Measurements from ENCODE around the gene TBC1D26. TPM values are rescaled to one million over a fixed set of nuclear protein-coding genes. Genes with fewer than 3 reads are reported as not detected.
"Not testable (repeated sequence)": the region's sequence is repeated elsewhere in the genome, so short reads cannot be mapped to it uniquely, and the experiment has no call there.

Gene TBC1D26
- total RNA-seq, 1 experiment from 2014 or later = 3.5 TPM

DNA sequence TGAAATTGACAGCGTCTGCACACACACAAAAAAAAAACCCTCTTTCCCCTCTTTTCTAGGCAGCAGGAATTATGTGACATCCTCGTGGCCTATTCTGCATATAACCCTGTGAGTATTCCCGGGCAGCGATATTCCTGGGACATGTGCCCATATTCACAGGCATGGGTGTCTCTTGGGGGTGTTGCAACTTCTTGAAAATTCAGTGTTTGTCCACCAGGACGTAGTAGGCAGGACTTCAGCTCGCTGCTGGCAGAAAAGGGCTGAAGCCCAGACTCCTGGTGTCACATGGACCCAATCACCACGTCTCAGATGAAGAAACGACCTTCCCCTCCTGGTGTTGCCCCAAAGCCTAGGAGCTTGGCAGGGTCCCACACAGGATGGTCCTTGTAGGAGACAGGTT is 8.0 kb downstream of the TBC1D26 start:
- H3K27me3 Mint-ChIP-seq (ENCODE audit: low read depth); H3K27ac Mint-ChIP-seq; DNase-seq (ENCODE audit: low spot score); H3K36me3 Mint-ChIP-seq; CTCF ChIA-PET; H3K4me3 Mint-ChIP-seq; H3K9me3 Mint-ChIP-seq; POLR2A ChIA-PET; H3K4me1 Mint-ChIP-seq; ATAC-seq: not testable (repeated sequence)

- DNase-seq (ENCODE audit: low spot score) = no peak
- TF ChIP-seq ZNF263 (CRISPR knock-in tag; IDR thresholded peaks at IDR 0.05; ENCODE audit: low read depth) (no peak), ZNF317 (CRISPR knock-in tag; IDR thresholded peaks at IDR 0.05; ENCODE audit: borderline replicate concordance, low read depth) (no peak), JUN (CRISPR knock-in tag; IDR thresholded peaks at IDR 0.05) (no peak)
- no peak overlapping the region for H3K27ac Mint-ChIP-seq
- CTCF ChIA-PET = no interaction called here
- no peaks in the 10 kb centered on the region for H3K36me3 Mint-ChIP-seq
- H3K9me3 Mint-ChIP-seq = no peaks in the 10 kb centered on the region
- H3K27me3 Mint-ChIP-seq (ENCODE audit: low read depth) = no peaks in the 10 kb centered on the region
- ATAC-seq = no peak
- POLR2A ChIA-PET = no interaction called here
- no peak overlapping the region for H3K4me3 Mint-ChIP-seq
- peaks cover 3% of the 10 kb centered on the region; the same call in 1 of the 2 replicates for H3K4me1 Mint-ChIP-seq
These were observed 8.6 kb downstream of the TBC1D26 start for GRCh38 chr17:15740570-15741120.

GRCh38 chr17:15741624-15742023 is 9.5 kb downstream of the TBC1D26 start:
- no peak for ATAC-seq
- DNase-seq (ENCODE audit: low spot score) = no peak
- Mint-ChIP-seq H3K4me3 (no peak overlapping the region), H3K27ac (no peak overlapping the region), H3K27me3 (ENCODE audit: low read depth) (no peaks in the 10 kb centered on the region), H3K36me3 (no peaks in the 10 kb centered on the region), H3K4me1 (peaks cover 3% of the 10 kb centered on the region; the same call in 1 of the 2 replicates), H3K9me3 (peaks cover 4% of the 10 kb centered on the region)
- TF ChIP-seq CDX4 (CRISPR knock-in tag; IDR thresholded peaks at IDR 0.05; ENCODE audit: borderline replicate concordance) (no peak), ZNF396 (CRISPR knock-in tag; IDR thresholded peaks at IDR 0.05; ENCODE audit: borderline replicate concordance) (no peak), ESRRA (CRISPR knock-in tag; IDR thresholded peaks at IDR 0.05; ENCODE audit: borderline replicate concordance) (no peak), ZMAT4 (CRISPR knock-in tag; IDR thresholded peaks at IDR 0.05) (no peak), SMAD4 (CRISPR knock-in tag; IDR thresholded peaks at IDR 0.05) (no peak), KAT7 (CRISPR knock-in tag; IDR thresholded peaks at IDR 0.05; ENCODE audit: borderline replicate concordance) (no peak), MXD4 (CRISPR knock-in tag; IDR thresholded peaks at IDR 0.05; ENCODE audit: borderline replicate concordance) (no peak)
- ChIA-PET CTCF (no interaction called here), POLR2A (no interaction called here)

DNA sequence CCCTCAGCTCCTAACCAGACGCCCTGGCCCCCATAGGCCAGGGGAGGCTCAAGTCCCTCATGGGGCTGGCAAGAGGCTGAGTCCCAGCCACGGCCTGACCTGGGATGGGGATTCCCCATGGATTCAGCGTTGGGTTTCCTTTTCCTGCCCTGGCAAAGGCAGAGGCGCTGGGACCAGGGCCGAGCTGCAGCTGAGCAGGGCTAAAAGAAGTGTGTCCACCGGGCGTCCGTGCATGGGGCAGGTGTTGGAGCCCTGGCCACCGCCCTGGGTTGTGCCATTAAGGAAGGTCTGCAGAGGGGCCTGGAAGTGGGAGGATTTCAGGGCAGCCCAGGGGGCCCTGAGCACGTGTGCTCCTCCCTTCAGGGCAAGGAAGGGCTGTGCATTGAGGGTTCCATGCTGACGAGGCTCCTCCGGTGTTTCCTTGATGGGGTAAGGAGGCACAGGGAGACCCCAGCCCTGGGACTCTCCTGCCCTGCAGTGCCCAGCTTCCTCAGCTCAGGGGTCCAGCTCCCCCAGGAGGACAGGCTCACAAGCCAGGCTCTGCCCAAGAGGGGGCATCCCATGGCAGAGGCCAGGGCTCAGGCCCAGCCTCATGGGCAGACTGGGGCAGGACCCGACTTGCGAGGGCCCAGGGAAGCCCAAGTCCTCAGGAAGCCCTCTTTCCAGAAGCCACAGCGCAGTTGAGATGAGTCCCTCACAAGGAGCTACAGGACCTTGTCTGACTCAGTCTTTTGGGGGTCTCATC is 10.1 kb downstream of the TBC1D26 start:
- H3K27me3 Mint-ChIP-seq (ENCODE audit: low read depth) = no peaks in the 10 kb centered on the region
- CTCF ChIA-PET = no interaction called here
- DNase-seq (ENCODE audit: low spot score) = no peak
- POLR2A ChIA-PET = no interaction called here
- peaks cover 10% of the 10 kb centered on the region for H3K9me3 Mint-ChIP-seq
- H3K4me3 Mint-ChIP-seq = no peak overlapping the region
- H3K4me1 Mint-ChIP-seq = peaks cover 3% of the 10 kb centered on the region; the same call in 1 of the 2 replicates
- no peak overlapping the region for H3K27ac Mint-ChIP-seq
- H3K36me3 Mint-ChIP-seq = no peaks in the 10 kb centered on the region
- ATAC-seq = no peak
- TF ChIP-seq ZNF263 (CRISPR knock-in tag; IDR thresholded peaks at IDR 0.05; ENCODE audit: low read depth) (no peak), CREM (CRISPR knock-in tag; IDR thresholded peaks at IDR 0.05) (no peak), MYBL2 (CRISPR knock-in tag; IDR thresholded peaks at IDR 0.05) (no peak), ZNF416 (CRISPR knock-in tag; IDR thresholded peaks at IDR 0.05) (no peak), GTF2I (CRISPR knock-in tag; conservative IDR thresholded peaks at IDR 0.05) (no peak), PRRX2 (CRISPR knock-in tag; IDR thresholded peaks at IDR 0.05) (no peak), SOX15 (CRISPR knock-in tag; IDR thresholded peaks at IDR 0.05) (no peak), ZNF671 (CRISPR knock-in tag; IDR thresholded peaks at IDR 0.05) (no peak), ESRRA (CRISPR knock-in tag; IDR thresholded peaks at IDR 0.05; ENCODE audit: borderline replicate concordance) (no peak), MXD4 (CRISPR knock-in tag; IDR thresholded peaks at IDR 0.05; ENCODE audit: borderline replicate concordance) (no peak), NFE2L1 (CRISPR knock-in tag; IDR thresholded peaks at IDR 0.05) (no peak), FOXJ3 (CRISPR knock-in tag; IDR thresholded peaks at IDR 0.05; ENCODE audit: borderline replicate concordance) (no peak), GRHL2 (CRISPR knock-in tag; IDR thresholded peaks at IDR 0.05; ENCODE audit: insufficient replicate concordance, severe bottlenecking) (no peak)
- TF ChIP-seq, protein P1, sequence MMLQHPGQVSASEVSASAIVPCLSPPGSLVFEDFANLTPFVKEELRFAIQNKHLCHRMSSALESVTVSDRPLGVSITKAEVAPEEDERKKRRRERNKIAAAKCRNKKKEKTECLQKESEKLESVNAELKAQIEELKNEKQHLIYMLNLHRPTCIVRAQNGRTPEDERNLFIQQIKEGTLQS (CRISPR knock-in tag; conservative IDR thresholded peaks at IDR 0.05) = no peak
- TF ChIP-seq, protein P2, sequence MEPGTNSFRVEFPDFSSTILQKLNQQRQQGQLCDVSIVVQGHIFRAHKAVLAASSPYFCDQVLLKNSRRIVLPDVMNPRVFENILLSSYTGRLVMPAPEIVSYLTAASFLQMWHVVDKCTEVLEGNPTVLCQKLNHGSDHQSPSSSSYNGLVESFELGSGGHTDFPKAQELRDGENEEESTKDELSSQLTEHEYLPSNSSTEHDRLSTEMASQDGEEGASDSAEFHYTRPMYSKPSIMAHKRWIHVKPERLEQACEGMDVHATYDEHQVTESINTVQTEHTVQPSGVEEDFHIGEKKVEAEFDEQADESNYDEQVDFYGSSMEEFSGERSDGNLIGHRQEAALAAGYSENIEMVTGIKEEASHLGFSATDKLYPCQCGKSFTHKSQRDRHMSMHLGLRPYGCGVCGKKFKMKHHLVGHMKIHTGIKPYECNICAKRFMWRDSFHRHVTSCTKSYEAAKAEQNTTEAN (CRISPR knock-in tag; IDR thresholded peaks at IDR 0.05) = no peak
- TF ChIP-seq, protein P3, sequence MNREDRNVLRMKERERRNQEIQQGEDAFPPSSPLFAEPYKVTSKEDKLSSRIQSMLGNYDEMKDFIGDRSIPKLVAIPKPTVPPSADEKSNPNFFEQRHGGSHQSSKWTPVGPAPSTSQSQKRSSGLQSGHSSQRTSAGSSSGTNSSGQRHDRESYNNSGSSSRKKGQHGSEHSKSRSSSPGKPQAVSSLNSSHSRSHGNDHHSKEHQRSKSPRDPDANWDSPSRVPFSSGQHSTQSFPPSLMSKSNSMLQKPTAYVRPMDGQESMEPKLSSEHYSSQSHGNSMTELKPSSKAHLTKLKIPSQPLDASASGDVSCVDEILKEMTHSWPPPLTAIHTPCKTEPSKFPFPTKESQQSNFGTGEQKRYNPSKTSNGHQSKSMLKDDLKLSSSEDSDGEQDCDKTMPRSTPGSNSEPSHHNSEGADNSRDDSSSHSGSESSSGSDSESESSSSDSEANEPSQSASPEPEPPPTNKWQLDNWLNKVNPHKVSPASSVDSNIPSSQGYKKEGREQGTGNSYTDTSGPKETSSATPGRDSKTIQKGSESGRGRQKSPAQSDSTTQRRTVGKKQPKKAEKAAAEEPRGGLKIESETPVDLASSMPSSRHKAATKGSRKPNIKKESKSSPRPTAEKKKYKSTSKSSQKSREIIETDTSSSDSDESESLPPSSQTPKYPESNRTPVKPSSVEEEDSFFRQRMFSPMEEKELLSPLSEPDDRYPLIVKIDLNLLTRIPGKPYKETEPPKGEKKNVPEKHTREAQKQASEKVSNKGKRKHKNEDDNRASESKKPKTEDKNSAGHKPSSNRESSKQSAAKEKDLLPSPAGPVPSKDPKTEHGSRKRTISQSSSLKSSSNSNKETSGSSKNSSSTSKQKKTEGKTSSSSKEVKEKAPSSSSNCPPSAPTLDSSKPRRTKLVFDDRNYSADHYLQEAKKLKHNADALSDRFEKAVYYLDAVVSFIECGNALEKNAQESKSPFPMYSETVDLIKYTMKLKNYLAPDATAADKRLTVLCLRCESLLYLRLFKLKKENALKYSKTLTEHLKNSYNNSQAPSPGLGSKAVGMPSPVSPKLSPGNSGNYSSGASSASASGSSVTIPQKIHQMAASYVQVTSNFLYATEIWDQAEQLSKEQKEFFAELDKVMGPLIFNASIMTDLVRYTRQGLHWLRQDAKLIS (CRISPR knock-in tag; IDR thresholded peaks at IDR 0.05; ENCODE audit: borderline replicate concordance) = no peak

All from WTC11 (cell line).